Ovary (tissue), 9 donors: Measurements from ENCODE around the gene TAAR2. TPM values are rescaled to one million over a fixed set of nuclear protein-coding genes. Genes with fewer than 3 reads are reported as not detected.

Experiments
- DNase-seq, 5 donors: peaks; one replicate each; pipeline ENCODE4 v3.0.0-alpha.2; 2019 to 2020
- H3K27ac ChIP-seq, 2 donors: fragments of 200-600 bp; one replicate each; pipeline versions ENCODE4 v1.5.1 to v1.8.0; 2019 to 2022
- H3K27me3 ChIP-seq: fragments of 200-600 bp; one replicate; pipeline ENCODE4 v1.8.0; 2022
- H3K36me3 ChIP-seq: fragments of 200-600 bp; sonication (generic); one replicate; pipeline ENCODE4 v1.5.1; 2019
- H3K4me1 ChIP-seq: one replicate; pipeline ENCODE4 v1.8.1; 2013; ENCODE audit warnings: mild to moderate bottlenecking, moderate library complexity; ENCODE audit not compliant: insufficient read depth
- H3K4me3 ChIP-seq: fragments of 200-600 bp; sonication (generic); one replicate; pipeline ENCODE4 v1.5.1; 2017
- H3K9me3 ChIP-seq, 2 donors: fragments of 200-600 bp in 1 of 2; sonication (generic) in 1 of 2; one replicate each; pipeline versions ENCODE4 v1.5.1 to v1.8.1; 2013 to 2019; ENCODE audit warnings: mild to moderate bottlenecking in 1 of 2, moderate library complexity in 1 of 2
- CTCF ChIP-seq, 3 donors: fragments of 450-650 bp in 2 of 3; fragments of 200-600 bp in 1 of 3; IDR thresholded peaks; one replicate each; pipeline versions ENCODE4 v1.5.1 to v1.8.0; 2016 to 2022; ENCODE audit warnings: antibody characterized with exemption in 3 of 3, mild to moderate bottlenecking in 1 of 3
- EP300 ChIP-seq: sonication (generic); formaldehyde crosslinking; IDR thresholded peaks from one replicate; pipeline ENCODE4 v1.6.1; 2017; ENCODE audit warnings: antibody characterized with exemption
- POLR2A ChIP-seq: fragments of 450-650 bp; IDR thresholded peaks from one replicate; pipeline ENCODE4 v1.6.1; 2017; ENCODE audit warnings: antibody characterized with exemption, mild to moderate bottlenecking, moderate library complexity
- WGBS, 3 donors: extraction: QIAGEN DNeasy Blood & Tissue Kit in 1 of 3; methylation state at CpG; one replicate each; pipeline versions ENCODE4 v1.1.5 to v1.1.7; 2013 to 2017; 5-methylcytosine and 5-hydroxymethylcytosine counted together
- intact Hi-C, 4 donors: fragments of 100-400 bp; cut with DNase I; formaldehyde crosslinking; loops; one replicate each; pipeline versions ENCODE4 v1.11.0 to v1.15.1; 2022 to 2023
- polyA plus RNA-seq, 2 donors: library from polyadenylated mRNA; stranded (reverse); fragments of 200-250 nt in 1 of 2; fragments of 350-450 nt in 1 of 2; fragmentation: Illumina TruSeq in 1 of 2; extraction: RNeasy Lipid Tissue Mini Kit (QIAGEN cat#74804) in 1 of 2; gene quantifications; one replicate each; pipeline ENCODE4 v1.2.3, GENCODE V29; 2013 to 2014
- total RNA-seq, 7 donors: library from RNA; depleted of rRNA in 2 of 7; stranded (reverse); fragments of >200 nt in 2 of 7; fragmentation: NEBNext Ultra II Directional in 3 of 7; extraction: Animal tissue kit (Norgen Biotek cat#: 25700) in 3 of 7; gene quantifications; one replicate each; pipeline versions ENCODE4 v1.1.0 to v1.2.4, GENCODE V29; 2016 to 2023
- donor health status: DM: no; HTN: no; CAD: no; lungs with moderate emphysema.
- donor health status: DM: no; HTN: no; CAD: no.
- donor health status: Bipolar disorder and iron deficiency.
- donor health status: DM: yes; HTN: yes; CAD: no.
- donor health status: DM: no; HTN: no; CAD: no.
- donor health status: DM: yes; HTN: yes; CAD: no.

TAAR2 gene
- total and polyA plus RNA-seq, 9 donors: not detected

- no peaks in the 10 kb centered on the region for H3K4me1 ChIP-seq
- no peak for TF ChIP-seq EP300
- TF ChIP-seq CTCF (IDR thresholded peaks at IDR 0.05): no peak
- no peak for TF ChIP-seq POLR2A
- DNase-seq: no peak
- 33 to 42% (median 42%) methylated on average over 4 of the region's 4 CpGs for WGBS, 3 donors
- intact Hi-C loops: no loop called here
- no peaks in the 10 kb centered on the region for H3K27me3 ChIP-seq
- H3K27ac ChIP-seq: no peak overlapping the region
- no peaks in the 10 kb centered on the region for H3K36me3 ChIP-seq
- H3K4me3 ChIP-seq: no peak overlapping the region
- H3K9me3 ChIP-seq: no peaks in the 10 kb centered on the region
Observed at GRCh38 chr6:132569170-132569569, 54.9 kb downstream of the TAAR2 start.

- Histone ChIP-seq H3K4me1 (no peaks in the 10 kb centered on the region), H3K27me3 (no peaks in the 10 kb centered on the region), H3K4me3 (no peak overlapping the region), H3K9me3 (no peaks in the 10 kb centered on the region), H3K36me3 (no peaks in the 10 kb centered on the region), H3K27ac (no peak overlapping the region)
- WGBS, 3 donors: 64 to 68% (median 66%) methylated on average over 6 of the region's 6 CpGs
- no peak for TF ChIP-seq CTCF (IDR thresholded peaks at IDR 0.05)
- TF ChIP-seq EP300: no peak
- TF ChIP-seq POLR2A: no peak
- intact Hi-C loops: no loop called here
- no peak for DNase-seq
Observed at GRCh38 chr6:132568611-132569010, 55.5 kb downstream of the TAAR2 start.

GRCh38 chr6:132567566-132567965 is 56.5 kb downstream of the TAAR2 start:
- 79 to 86% (median 82%) methylated on average over 1 of the region's 1 CpG for WGBS, 3 donors
- TF ChIP-seq POLR2A (no peak), CTCF (IDR thresholded peaks at IDR 0.05) (no peak), EP300 (no peak)
- DNase-seq: no peak

More at GRCh38 chr6:132567566-132567965, 56.5 kb downstream of the TAAR2 start:
- no peak overlapping the region for H3K27ac ChIP-seq
- H3K4me3 ChIP-seq: no peak overlapping the region
- H3K27me3 ChIP-seq: no peaks in the 10 kb centered on the region
- H3K36me3 ChIP-seq: no peaks in the 10 kb centered on the region
- no peaks in the 10 kb centered on the region for H3K9me3 ChIP-seq
- no peaks in the 10 kb centered on the region for H3K4me1 ChIP-seq
- intact Hi-C loops: no loop called here

Other genes with a start within 250 kb of the TAAR2 start
- 1 to 10 TPM in 3 of 7 donors, under 1 TPM in 4; 0.36 to 1.8 (median 0.77) TPM for gene MOXD1, start 222.8 kb downstream of the TAAR2 start, total RNA-seq
- gene MOXD1, start 222.8 kb downstream of the TAAR2 start, polyA plus RNA-seq: 1 to 10 TPM in 1 of 2 donors, under 1 TPM in 1; 0.31 to 4.2 TPM
- 10 to 100 TPM; 23.4 to 51.5 (median 44.0) TPM for gene STX7, start 111.2 kb downstream of the TAAR2 start, total RNA-seq
- 10 to 100 TPM; 21.3 to 57.2 TPM for gene STX7, start 111.2 kb downstream of the TAAR2 start, polyA plus RNA-seq
- not detected for gene TAAR9, start 86.0 kb downstream of the TAAR2 start, total RNA-seq
- not detected for gene TAAR9, start 86.0 kb downstream of the TAAR2 start, polyA plus RNA-seq
- gene TAAR8, start 71.6 kb downstream of the TAAR2 start, total RNA-seq: not detected
- gene TAAR8, start 71.6 kb downstream of the TAAR2 start, polyA plus RNA-seq: not detected
- not detected for gene TAAR6, start 54.0 kb downstream of the TAAR2 start, total RNA-seq
- not detected for gene TAAR6, start 54.0 kb downstream of the TAAR2 start, polyA plus RNA-seq
- not detected for gene TAAR5, start 34.5 kb downstream of the TAAR2 start, total RNA-seq
- not detected for gene TAAR5, start 34.5 kb downstream of the TAAR2 start, polyA plus RNA-seq
- gene TAAR1, start 34.9 kb upstream of the TAAR2 start, total RNA-seq: under 1 TPM in 1 of 7 donors, not detected in 6; 0.28 TPM
- not detected for gene TAAR1, start 34.9 kb upstream of the TAAR2 start, polyA plus RNA-seq
- gene VNN1, start 89.8 kb upstream of the TAAR2 start, total RNA-seq: 1 to 10 TPM in 4 of 7 donors, under 1 TPM in 2, not detected in 1; 0.28 to 5.0 (median 1.3) TPM
- gene VNN1, start 89.8 kb upstream of the TAAR2 start, polyA plus RNA-seq: 1 to 10 TPM in 1 of 2 donors, under 1 TPM in 1; 0.34 to 1.2 TPM
- gene VNN2, start 133.6 kb upstream of the TAAR2 start, total RNA-seq: 1 to 10 TPM in 4 of 7 donors, under 1 TPM in 3; 0.59 to 4.9 (median 1.4) TPM
- 1 to 10 TPM; 1.0 to 7.2 TPM for gene VNN2, start 133.6 kb upstream of the TAAR2 start, polyA plus RNA-seq
- 10 to 100 TPM in 3 of 7 donors, 1 to 10 TPM in 4; 3.2 to 10.9 (median 9.7) TPM for gene SLC18B1, start 174.4 kb upstream of the TAAR2 start, total RNA-seq
- 10 to 100 TPM in 1 of 2 donors, 1 to 10 TPM in 1; 6.5 to 15.2 TPM for gene SLC18B1, start 174.4 kb upstream of the TAAR2 start, polyA plus RNA-seq
- 1,000 to 10,000 TPM; 1,933 to 6,320 (median 2,198) TPM for gene RPS12, start 190.3 kb upstream of the TAAR2 start, total RNA-seq
- gene RPS12, start 190.3 kb upstream of the TAAR2 start, polyA plus RNA-seq: 1,000 to 10,000 TPM; 2,239 to 5,658 TPM